DOHH2 (cell line): Measurements from ENCODE around the gene CCND2.

ENCODE experiments used
- CTCF ChIP-seq: fragments of 200-600 bp; sonication (generic); IDR thresholded peaks from one replicate; pipeline ENCODE4 v1.5.1; 2014; ENCODE audit warnings: antibody characterized with exemption, mild to moderate bottlenecking, low read depth, low read length; ENCODE audit not compliant: poor library complexity, severe bottlenecking
- EZH2phosphoT487 ChIP-seq: fragments of 200-600 bp; sonication (generic); IDR thresholded peaks from 2 replicates; pipeline ENCODE4 v1.6.1; 2017; ENCODE audit warnings: borderline replicate concordance, mild to moderate bottlenecking, antibody characterized with exemption, low read length, moderate library complexity, mixed read lengths

GRCh38 chr12:4259099-4259498 lies 14.5 kb upstream of the CCND2 start:
- no peak for TF ChIP-seq CTCF
- TF ChIP-seq EZH2phosphoT487 = no peak
